ENCODE results near the gene MAP1LC3A.

Gene MAP1LC3A

DNA sequence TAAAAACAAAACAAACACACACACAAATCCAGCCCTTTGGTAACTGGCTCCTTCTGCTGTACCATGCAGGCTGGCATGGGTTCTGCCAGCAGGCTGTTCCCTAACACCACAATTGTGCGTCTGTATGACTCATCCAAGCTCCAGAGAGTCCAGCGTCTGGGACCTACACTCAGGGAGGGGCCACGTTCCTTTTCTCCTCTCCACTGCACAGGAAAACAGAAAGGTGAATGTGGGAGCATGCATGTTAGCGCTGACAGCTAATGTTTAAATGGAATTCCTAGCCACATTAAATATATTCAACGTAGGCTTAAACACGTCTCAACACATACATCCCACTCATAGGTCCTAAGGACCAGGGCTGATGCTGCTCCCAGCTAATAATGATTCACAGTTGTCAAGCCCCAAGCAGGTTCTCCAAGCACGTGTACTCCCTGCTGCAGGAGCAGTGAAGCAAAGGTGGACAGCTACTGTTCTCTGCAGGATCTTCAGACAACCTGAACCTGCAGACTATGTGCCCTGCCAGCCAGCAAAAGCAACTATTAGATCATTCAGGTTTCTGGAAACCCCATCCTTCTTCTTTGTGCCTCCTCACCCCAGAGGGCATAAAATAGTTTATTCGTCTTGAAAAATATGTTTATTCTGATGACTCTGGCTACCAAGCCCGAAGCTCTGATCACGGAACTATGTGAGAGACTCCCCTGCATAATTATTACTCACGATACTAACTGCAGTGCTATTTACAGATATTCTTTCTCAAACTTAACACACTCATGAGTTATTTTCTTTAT lies 20.9 kb downstream of the MAP1LC3A start:
- H4K20me1 ChIP-seq (ENCODE audit: insufficient read depth, low read length): no peaks in the 10 kb centered on the region
- peaks cover 27% of the 10 kb centered on the region for H3K4me1 ChIP-seq (ENCODE audit: low read length)
- H3K27me3 ChIP-seq (ENCODE audit: low read depth, low read length): no peaks in the 10 kb centered on the region
- no peak overlapping the region for H3K27ac ChIP-seq (ENCODE audit: low read length)
- no peak overlapping the region for H3K9ac ChIP-seq (ENCODE audit: low read length)
- no peaks in the 10 kb centered on the region for H3K79me2 ChIP-seq (ENCODE audit: low read length)
- no peak overlapping the region for H3K4me2 ChIP-seq (ENCODE audit: low read length)
- no peaks in the 10 kb centered on the region for H3K9me3 ChIP-seq (ENCODE audit: insufficient read depth, low read length)
- peaks cover 16% of the 10 kb centered on the region for H3K36me3 ChIP-seq (replicated peaks; ENCODE audit: low read depth, low read length)
- H2AFZ ChIP-seq (ENCODE audit: low read depth, low read length): no peak overlapping the region
- no peak for TF ChIP-seq EZH2phosphoT487 (IDR thresholded peaks at IDR 0.05; ENCODE audit: low read depth)
- TF ChIP-seq, protein P1, sequence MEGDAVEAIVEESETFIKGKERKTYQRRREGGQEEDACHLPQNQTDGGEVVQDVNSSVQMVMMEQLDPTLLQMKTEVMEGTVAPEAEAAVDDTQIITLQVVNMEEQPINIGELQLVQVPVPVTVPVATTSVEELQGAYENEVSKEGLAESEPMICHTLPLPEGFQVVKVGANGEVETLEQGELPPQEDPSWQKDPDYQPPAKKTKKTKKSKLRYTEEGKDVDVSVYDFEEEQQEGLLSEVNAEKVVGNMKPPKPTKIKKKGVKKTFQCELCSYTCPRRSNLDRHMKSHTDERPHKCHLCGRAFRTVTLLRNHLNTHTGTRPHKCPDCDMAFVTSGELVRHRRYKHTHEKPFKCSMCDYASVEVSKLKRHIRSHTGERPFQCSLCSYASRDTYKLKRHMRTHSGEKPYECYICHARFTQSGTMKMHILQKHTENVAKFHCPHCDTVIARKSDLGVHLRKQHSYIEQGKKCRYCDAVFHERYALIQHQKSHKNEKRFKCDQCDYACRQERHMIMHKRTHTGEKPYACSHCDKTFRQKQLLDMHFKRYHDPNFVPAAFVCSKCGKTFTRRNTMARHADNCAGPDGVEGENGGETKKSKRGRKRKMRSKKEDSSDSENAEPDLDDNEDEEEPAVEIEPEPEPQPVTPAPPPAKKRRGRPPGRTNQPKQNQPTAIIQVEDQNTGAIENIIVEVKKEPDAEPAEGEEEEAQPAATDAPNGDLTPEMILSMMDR (IDR thresholded peaks at IDR 0.05; ENCODE audit: low read depth, low read length): no peak
- no peak overlapping the region for H3K4me3 ChIP-seq (ENCODE audit: low read length)

DNA sequence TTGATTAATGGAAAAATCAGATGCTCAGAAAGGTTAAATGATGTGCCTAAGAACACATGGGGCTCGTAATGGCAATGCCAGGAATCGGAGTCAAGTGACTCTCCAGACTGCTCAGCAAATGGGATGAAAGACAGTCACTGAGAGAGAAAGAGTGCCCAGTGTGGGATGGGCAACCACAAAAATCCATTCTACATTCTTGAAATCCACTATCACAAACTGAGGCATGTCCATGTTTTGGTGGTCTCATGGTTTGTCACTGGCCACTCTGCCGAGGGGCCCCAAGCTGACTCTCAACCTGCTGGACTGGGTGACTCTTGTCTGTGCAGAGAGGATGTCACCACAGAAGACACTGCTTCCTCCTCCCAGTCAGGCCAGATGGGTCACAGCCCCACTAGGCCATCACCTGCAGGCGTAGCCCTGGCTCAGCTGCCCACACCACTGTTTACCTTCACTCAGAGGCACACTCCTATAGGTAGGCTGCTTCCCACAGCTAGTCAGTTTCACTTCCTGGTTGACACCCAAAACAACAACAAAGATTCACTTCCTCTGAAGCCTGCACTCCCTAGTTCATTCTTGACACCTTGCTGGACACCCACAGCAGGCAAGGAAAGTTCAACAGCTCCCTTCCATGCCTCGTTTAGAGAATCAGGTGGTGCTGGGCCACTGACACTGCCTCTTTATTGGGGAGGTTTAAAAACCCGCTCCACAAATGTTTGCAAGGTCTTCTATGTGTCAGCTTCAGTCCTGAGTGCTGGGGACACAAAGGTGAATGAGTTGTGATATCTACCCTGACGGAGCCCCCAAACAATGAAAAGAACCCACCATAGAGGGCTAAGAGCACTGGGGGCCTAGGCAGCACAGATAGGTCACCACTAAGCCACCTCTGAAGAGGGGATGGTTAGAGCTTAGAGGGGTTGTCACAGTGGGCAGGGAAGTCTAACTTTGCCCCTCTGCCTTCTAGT lies 21.7 kb downstream of the MAP1LC3A start:
- Histone ChIP-seq H3K27me3 (ENCODE audit: low read depth, low read length) (no peaks in the 10 kb centered on the region), H4K20me1 (ENCODE audit: insufficient read depth, low read length) (no peaks in the 10 kb centered on the region), H3K27ac (ENCODE audit: low read length) (peak overlapping the region; percentile 16), H3K36me3 (replicated peaks; ENCODE audit: low read depth, low read length) (peaks cover 17% of the 10 kb centered on the region), H3K4me2 (ENCODE audit: low read length) (peak overlapping the region; percentile 14), H3K4me3 (ENCODE audit: low read length) (no peak overlapping the region), H3K79me2 (ENCODE audit: low read length) (no peaks in the 10 kb centered on the region), H3K9me3 (ENCODE audit: insufficient read depth, low read length) (no peaks in the 10 kb centered on the region), H2AFZ (ENCODE audit: low read depth, low read length) (no peak overlapping the region), H3K9ac (ENCODE audit: low read length) (no peak overlapping the region), H3K4me1 (ENCODE audit: low read length) (peaks cover 27% of the 10 kb centered on the region)
- TF ChIP-seq, protein P1 (IDR thresholded peaks at IDR 0.05; ENCODE audit: low read depth, low read length): no peak
- no peak for TF ChIP-seq EZH2phosphoT487 (IDR thresholded peaks at IDR 0.05; ENCODE audit: low read depth)

DNA sequence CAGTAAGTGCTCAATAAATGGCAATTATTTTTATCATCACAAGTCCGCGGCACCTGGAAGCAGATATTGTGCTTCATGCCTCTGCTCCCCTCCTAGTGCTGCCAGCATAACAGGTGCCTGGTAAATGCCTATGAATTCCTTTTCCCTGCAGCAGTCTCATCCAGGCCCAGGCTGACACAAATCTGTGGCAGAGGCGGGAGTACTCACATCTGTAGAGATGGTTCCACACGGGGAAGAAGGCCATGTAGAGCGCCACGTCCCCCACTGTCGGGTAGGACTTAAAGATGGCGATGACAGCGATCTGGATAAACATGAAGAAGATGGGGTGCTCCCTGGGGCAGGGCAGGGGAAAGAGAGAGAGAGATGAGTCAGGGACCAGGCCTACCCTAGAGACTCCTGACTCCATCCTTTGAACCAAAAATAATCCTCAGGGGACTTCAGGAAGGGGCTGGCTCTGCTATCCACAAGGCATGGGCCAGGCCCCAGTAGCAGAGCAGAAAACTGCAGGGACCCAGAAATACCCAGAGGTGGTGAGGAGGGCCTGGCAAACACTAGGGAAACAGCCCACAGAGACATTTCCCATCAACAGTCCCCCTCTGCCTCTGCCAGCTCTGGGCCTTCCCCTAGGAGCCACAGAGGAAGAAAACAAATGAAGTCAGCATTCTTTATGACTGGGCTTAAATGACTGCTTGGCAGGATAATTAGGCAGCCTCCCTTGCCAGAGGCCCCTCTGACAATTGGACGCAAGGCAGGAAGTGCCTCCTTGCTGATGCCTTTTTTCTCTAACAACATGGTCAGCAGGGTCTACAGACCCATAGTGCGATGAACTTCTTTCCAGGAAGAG lies 23.0 kb downstream of the MAP1LC3A start:
- Histone ChIP-seq H2AFZ (ENCODE audit: low read depth, low read length) (no peak overlapping the region), H3K79me2 (ENCODE audit: low read length) (no peaks in the 10 kb centered on the region), H3K4me1 (ENCODE audit: low read length) (peaks cover 27% of the 10 kb centered on the region), H3K27ac (ENCODE audit: low read length) (peak overlapping the region; percentile 42), H3K4me3 (ENCODE audit: low read length) (no peak overlapping the region), H3K36me3 (replicated peaks; ENCODE audit: low read depth, low read length) (peaks cover 21% of the 10 kb centered on the region), H3K9me3 (ENCODE audit: insufficient read depth, low read length) (no peaks in the 10 kb centered on the region), H3K9ac (ENCODE audit: low read length) (no peak overlapping the region), H3K4me2 (ENCODE audit: low read length) (peak overlapping the region; percentile 37), H4K20me1 (ENCODE audit: insufficient read depth, low read length) (no peaks in the 10 kb centered on the region), H3K27me3 (ENCODE audit: low read depth, low read length) (no peaks in the 10 kb centered on the region)
- TF ChIP-seq, protein P1 (IDR thresholded peaks at IDR 0.05; ENCODE audit: low read depth, low read length): no peak
- TF ChIP-seq EZH2phosphoT487 (IDR thresholded peaks at IDR 0.05; ENCODE audit: low read depth): no peak
